GM18507 (cell line): ENCODE measurements around the gene PLEKHM1.
"Not testable (repeated sequence)": the region's sequence is repeated elsewhere in the genome, so short reads cannot be mapped to it uniquely, and the experiment has no call there.

Experiments used
- DNase-seq: peaks from one replicate; pipeline ENCODE4 v3.0.0; 2011; ENCODE audit warnings: low read depth; ENCODE audit not compliant: insufficient read length; ENCODE audit errors: extremely low spot score
- FAIRE-seq: peaks from 2 replicates; lab custom pipeline; 2011; peaks lifted over from hg19 to GRCh38; lab: Jason Lieb, UNC

Gene PLEKHM1

GRCh38 chr17:45490615-45491433 is at the start of gene PLEKHM1:
Gene PLEKHM1, minus strand, starts transcription at chr17:45490721. Its CDS starts 8,237 bp downstream, at chr17:45482484.
- FAIRE-seq (peak; percentile 97), DNase-seq (peak; percentile 65)

GRCh38 chr17:45538168-45538567 is 47.6 kb upstream of the PLEKHM1 start:
- not testable (repeated sequence) for FAIRE-seq, DNase-seq

- not testable (repeated sequence) for DNase-seq, FAIRE-seq
These were observed 15.6 kb upstream of the PLEKHM1 start for GRCh38 chr17:45506072-45506471.

- not testable (repeated sequence) for DNase-seq, FAIRE-seq
These were observed 14.7 kb upstream of the PLEKHM1 start for GRCh38 chr17:45505183-45505582.

- not testable (repeated sequence) for FAIRE-seq, DNase-seq
These were observed 10.7 kb upstream of the PLEKHM1 start for GRCh38 chr17:45501092-45501707.

- DNase-seq, FAIRE-seq: not testable (repeated sequence)
These were observed 10.0 kb upstream of the PLEKHM1 start for GRCh38 chr17:45500478-45500877.

- not testable (repeated sequence) for DNase-seq, FAIRE-seq
These were observed 8.7 kb upstream of the PLEKHM1 start for GRCh38 chr17:45499208-45499607.

- DNase-seq = not testable (repeated sequence)
These were observed 7.9 kb upstream of the PLEKHM1 start for GRCh38 chr17:45498377-45498776.

GRCh38 chr17:45497449-45497848 is 6.9 kb upstream of the PLEKHM1 start:
- not testable (repeated sequence) for DNase-seq

More at GRCh38 chr17:45498377-45498776, 7.9 kb upstream of the PLEKHM1 start:
- not testable (repeated sequence) for FAIRE-seq

GRCh38 chr17:45496507-45496906 is 6.0 kb upstream of the PLEKHM1 start:
- not testable (repeated sequence) for DNase-seq, FAIRE-seq

More at GRCh38 chr17:45497449-45497848, 6.9 kb upstream of the PLEKHM1 start:
- not testable (repeated sequence) for FAIRE-seq

GRCh38 chr17:45494556-45494955 is 4.0 kb upstream of the PLEKHM1 start:
- FAIRE-seq, DNase-seq: not testable (repeated sequence)

- not testable (repeated sequence) for DNase-seq, FAIRE-seq
These were observed 1.6 kb upstream of the PLEKHM1 start for GRCh38 chr17:45492156-45492555.

- not testable (repeated sequence) for DNase-seq, FAIRE-seq
These were observed 323 bp downstream of the PLEKHM1 start for GRCh38 chr17:45490198-45490597.

- not testable (repeated sequence) for FAIRE-seq, DNase-seq
These were observed 2.8 kb downstream of the PLEKHM1 start for GRCh38 chr17:45487704-45488103.

- not testable (repeated sequence) for DNase-seq, FAIRE-seq
These were observed 6.8 kb downstream of the PLEKHM1 start for GRCh38 chr17:45483591-45484216.

- not testable (repeated sequence) for DNase-seq, FAIRE-seq
These were observed 7.3 kb downstream of the PLEKHM1 start for GRCh38 chr17:45483177-45483576.

- FAIRE-seq, DNase-seq: not testable (repeated sequence)
These were observed 8.2 kb downstream of the PLEKHM1 start for GRCh38 chr17:45482317-45482716.

GRCh38 chr17:45475436-45475835 is 15.1 kb downstream of the PLEKHM1 start:
- not testable (repeated sequence) for DNase-seq, FAIRE-seq

- FAIRE-seq, DNase-seq: not testable (repeated sequence)
These were observed 18.3 kb downstream of the PLEKHM1 start for GRCh38 chr17:45472249-45472648.

GRCh38 chr17:45469204-45469563 is 21.3 kb downstream of the PLEKHM1 start:
- not testable (repeated sequence) for FAIRE-seq, DNase-seq
